Lower leg skin (tissue), 4 donors: Measurements from ENCODE around the gene NFIX. TPM values are rescaled to one million over a fixed set of nuclear protein-coding genes. Genes with fewer than 3 reads are reported as not detected.
"Not testable (repeated sequence)": the region's sequence is repeated elsewhere in the genome, so short reads cannot be mapped to it uniquely, and the experiment has no call there.

ENCODE experiments used
- DNase-seq, 2 donors: peaks; one replicate each; pipeline ENCODE4 v3.0.0-alpha.2; 2019; ENCODE audit warnings: low spot score in 2 of 2
- H3K4me3 ChIP-seq: fragments of 200-600 bp; sonication (generic); 2 replicates; pipeline ENCODE4 v1.5.1; 2017; ENCODE audit warnings: mild to moderate bottlenecking, low read depth; ENCODE audit not compliant: poor library complexity, severe bottlenecking
- POLR2A ChIP-seq, 2 donors: fragments of 450-650 bp; IDR thresholded peaks; one replicate each; pipeline ENCODE4 v1.6.1; 2016 to 2017; ENCODE audit warnings: antibody characterized with exemption in 2 of 2, mild to moderate bottlenecking in 1 of 2, moderate library complexity in 1 of 2
- WGBS, 2 donors: methylation state at CpG; one replicate each; pipeline ENCODE4 v1.1.5; 2018; 5-methylcytosine and 5-hydroxymethylcytosine counted together
- intact Hi-C: fragments of 100-400 bp; cut with DNase I; formaldehyde crosslinking; loops from one replicate; pipeline ENCODE4 v1.15.0; 2023; ENCODE audit warnings: low total_unique reads
- total RNA-seq, 4 donors: library from RNA; depleted of rRNA; stranded (reverse); fragments of >200 nt; gene quantifications; one replicate each; pipeline ENCODE4 v1.1.0, GENCODE V29; 2016
- TF ChIP-seq, protein P1 (sequence below), 3 donors: fragments of 450-650 bp; IDR thresholded peaks; one replicate each; pipeline ENCODE4 v1.5.1; 2016; ENCODE audit warnings: antibody characterized with exemption in 3 of 3, mild to moderate bottlenecking in 3 of 3, moderate library complexity in 2 of 3

The NFIX gene
- total RNA-seq, 4 donors from 2014 or later, result 119 to 177 (median 136) TPM

DNA sequence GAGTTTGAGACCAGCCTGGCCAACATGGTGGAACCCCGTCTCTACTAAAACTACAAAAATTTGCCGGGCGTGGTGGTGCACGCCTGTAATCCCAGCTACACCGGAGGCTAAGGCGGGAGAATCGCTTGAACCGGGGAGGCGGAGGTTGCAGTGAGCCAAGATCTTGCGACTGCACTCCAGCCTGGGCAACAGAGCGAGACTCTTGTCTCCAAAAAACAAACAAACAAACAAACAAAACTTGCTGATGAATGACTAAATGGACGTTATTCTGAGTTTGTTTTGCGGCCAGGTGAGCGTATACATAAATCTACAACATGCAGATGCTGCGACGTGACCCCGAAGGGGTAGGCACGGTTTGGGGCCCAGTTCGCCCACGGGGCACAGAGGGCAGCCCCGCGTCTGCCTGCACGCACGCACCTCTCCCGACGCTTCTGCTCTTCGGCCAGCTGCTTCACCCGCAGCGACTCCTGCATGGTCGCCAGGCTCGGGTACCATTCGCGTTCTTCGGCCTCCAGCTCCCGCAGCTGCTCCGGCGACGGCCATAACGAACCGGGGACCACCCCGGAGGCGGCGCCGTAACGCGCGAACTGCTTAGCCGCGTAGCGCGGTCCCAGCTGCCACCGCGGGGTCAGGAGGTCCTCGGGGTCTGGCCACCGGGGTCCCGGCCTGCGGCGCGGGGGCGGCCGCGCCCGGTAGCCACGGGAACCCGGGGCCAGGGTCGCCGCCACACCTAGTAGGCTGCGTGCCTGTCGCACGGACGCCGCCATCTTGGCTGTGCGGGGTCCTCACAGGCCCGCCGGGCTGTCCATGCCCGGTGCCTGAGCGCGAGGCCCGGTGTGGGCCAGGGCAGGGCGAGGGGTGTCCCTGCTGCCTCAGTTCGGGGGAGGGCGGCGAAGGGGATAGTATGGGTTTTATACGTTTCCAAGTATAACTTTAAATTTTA lies 38.6 kb upstream of the NFIX start, which contains the start of gene GADD45GIP1:
GADD45GIP1 (minus strand) TSS at position 778 of the 943 bp plus-strand sequence; CDS start at position 767, 11 bp downstream.
- intact Hi-C loops, result no loop called here
- WGBS, 2 donors, result 1 to 4% methylated on average over 53 to 65 of the region's 84 CpGs
- TF ChIP-seq, protein P1, sequence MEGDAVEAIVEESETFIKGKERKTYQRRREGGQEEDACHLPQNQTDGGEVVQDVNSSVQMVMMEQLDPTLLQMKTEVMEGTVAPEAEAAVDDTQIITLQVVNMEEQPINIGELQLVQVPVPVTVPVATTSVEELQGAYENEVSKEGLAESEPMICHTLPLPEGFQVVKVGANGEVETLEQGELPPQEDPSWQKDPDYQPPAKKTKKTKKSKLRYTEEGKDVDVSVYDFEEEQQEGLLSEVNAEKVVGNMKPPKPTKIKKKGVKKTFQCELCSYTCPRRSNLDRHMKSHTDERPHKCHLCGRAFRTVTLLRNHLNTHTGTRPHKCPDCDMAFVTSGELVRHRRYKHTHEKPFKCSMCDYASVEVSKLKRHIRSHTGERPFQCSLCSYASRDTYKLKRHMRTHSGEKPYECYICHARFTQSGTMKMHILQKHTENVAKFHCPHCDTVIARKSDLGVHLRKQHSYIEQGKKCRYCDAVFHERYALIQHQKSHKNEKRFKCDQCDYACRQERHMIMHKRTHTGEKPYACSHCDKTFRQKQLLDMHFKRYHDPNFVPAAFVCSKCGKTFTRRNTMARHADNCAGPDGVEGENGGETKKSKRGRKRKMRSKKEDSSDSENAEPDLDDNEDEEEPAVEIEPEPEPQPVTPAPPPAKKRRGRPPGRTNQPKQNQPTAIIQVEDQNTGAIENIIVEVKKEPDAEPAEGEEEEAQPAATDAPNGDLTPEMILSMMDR (IDR thresholded peaks at IDR 0.05), result no peak
- peak in 1 of 2 donors; percentile 58 for TF ChIP-seq POLR2A (IDR thresholded peaks at IDR 0.05)
- H3K4me3 ChIP-seq, result peak within 1 kb of the TSS; percentile 81
- DNase-seq, result peak in 1 of 2 donors; percentile 93

DNA sequence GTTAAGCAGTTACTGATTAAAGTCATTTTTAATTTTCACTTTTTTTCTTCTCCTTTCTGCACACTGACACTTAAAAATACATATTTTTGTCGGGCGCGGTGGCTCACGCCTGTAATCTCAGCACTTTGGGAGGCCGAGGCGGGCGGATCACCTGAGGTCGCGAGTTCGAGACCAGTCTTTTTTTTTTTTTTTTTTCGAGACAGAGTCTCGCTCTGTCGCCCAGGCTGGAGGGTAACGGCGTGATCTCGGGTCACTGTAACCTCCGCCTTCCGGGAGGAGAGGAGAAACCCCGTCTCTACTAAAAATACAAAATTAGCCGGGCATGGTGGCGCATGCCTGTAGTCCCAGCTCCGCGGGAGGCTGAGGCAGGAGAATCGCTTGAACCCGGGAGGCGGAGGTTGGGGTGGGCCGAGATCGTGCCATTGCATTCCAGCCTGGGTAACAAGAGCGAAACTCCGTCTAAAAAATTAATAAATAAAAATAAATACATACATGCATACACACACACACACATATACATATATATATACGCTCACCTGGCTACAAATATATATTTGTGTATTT lies 37.8 kb upstream of the NFIX start:
- intact Hi-C loops, DNase-seq: not testable (repeated sequence)
- peak overlapping the region; percentile 81 for H3K4me3 ChIP-seq
- 27 to 31% methylated on average over 31 of the region's 31 CpGs for WGBS, 2 donors

DNA sequence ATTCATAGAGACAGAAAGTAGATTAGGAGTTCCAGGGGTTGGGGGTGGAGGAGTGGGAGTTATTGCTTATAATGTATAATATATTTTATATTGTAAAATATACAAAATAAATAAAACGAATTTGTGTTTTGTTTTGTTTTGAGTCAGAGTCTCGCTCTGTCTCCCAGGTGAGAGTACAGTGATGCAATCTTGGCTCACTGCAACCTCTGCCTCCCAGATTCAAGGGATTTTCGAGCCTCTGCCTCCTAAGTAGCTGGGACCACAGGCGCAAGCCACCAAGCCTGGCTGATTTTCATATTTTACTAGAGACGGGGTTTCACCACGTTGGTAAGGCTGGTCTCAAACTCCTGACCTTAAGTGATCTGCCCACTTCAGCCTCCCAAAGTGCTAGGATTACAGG lies 35.8 kb upstream of the NFIX start:
- H3K4me3 ChIP-seq, result no peak overlapping the region
- TF ChIP-seq, protein P1 (IDR thresholded peaks at IDR 0.05), result no peak
- TF ChIP-seq POLR2A (IDR thresholded peaks at IDR 0.05), result no peak
- intact Hi-C loops, result no loop called here
- 69 to 70% methylated on average over 6 of the region's 6 CpGs for WGBS, 2 donors
- no peak for DNase-seq

DNA sequence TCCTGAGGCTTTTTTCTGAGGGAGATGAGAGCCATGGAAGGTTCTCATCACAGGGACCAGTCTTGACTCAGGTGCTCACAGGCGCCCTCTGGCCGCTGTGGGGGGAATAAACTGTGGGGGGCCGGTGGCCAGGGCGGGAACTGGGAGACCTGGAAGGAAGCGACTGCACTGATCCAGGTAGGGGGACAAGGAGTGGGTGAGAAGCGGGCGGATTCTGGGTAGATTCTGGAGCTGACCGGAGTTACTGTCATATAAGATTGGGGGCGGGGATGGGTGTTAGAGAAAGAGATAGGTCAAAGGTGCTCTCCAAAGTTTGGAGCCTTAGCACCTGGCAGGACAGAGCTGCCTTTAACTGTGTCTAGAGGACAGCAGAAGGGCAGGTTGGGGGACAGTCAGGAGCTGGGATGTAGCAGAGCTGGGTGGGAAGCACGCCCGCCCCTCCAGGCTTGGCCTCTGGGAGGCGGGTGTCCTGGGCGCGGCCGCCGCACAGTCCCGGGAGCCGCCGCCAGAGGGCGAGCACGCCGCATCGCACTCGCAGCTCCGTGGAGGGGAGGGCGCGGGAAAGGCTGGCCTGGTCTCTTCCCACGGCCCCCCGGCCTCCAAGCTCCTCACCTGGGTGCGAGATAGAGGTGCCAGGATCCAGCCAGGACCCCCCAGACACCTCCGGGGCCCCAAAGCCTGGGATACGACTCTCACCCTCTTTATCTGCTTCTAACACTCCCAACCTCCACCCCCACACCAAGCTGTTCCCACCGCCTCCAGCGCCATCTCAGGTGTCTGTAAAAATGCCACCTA lies 30.1 kb upstream of the NFIX start:
- peak; percentile 62 to 96 for DNase-seq
- intact Hi-C loops, result no loop called here

DNA sequence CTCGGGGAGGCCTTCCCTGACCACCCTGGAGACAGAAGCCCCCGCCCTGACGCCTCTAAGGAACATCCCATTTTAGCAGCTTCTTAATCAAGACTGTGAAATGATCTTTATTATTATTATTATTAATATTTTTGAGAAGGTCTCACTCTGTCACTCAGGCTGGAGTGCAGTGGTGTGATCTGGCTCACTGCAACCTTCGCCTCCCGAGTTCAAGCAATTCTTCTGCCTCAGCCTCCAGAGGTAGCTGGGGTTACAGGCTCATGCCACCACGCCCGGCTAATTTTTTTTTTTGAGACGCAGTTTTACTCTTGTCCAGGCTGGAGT lies 29.5 kb upstream of the NFIX start:
- intact Hi-C loops, result no loop called here
- 45 to 47% methylated on average over 8 of the region's 8 CpGs for WGBS, 2 donors

More for the DNA sequence above, 30.1 kb upstream of the NFIX start:
- TF ChIP-seq POLR2A (IDR thresholded peaks at IDR 0.05), result no peak
- TF ChIP-seq, protein P1 (IDR thresholded peaks at IDR 0.05), result peak in 1 of 3 donors; percentile 74
- peak overlapping the region; percentile 6 for H3K4me3 ChIP-seq
- 0 to 2% methylated on average over 16 to 32 of the region's 34 CpGs for WGBS, 2 donors

More for the DNA sequence above, 29.5 kb upstream of the NFIX start:
- DNase-seq, result no peak
- no peak for TF ChIP-seq POLR2A (IDR thresholded peaks at IDR 0.05)
- TF ChIP-seq, protein P1 (IDR thresholded peaks at IDR 0.05), result no peak
- H3K4me3 ChIP-seq, result no peak overlapping the region
